HepG2 (cell line): Measurements from ENCODE around the gene ATE1. TPM values are rescaled to one million over a fixed set of nuclear protein-coding genes. Genes with fewer than 3 reads are reported as not detected.

ENCODE experiments used
- ATAC-seq: fragments of 200-7000 bp; cut with Tn5 transposase; 3 replicates; pipeline ENCODE4 v1.9.1; 2020; ENCODE audit warnings: mild to moderate bottlenecking, moderate library complexity
- BruUV-seq: library from RNA; stranded (reverse); fragments of 400-500 nt; replicated peaks from 2 replicates; lab custom pipeline; 2021; lab: Mats Ljungman, UMichigan
- CTCF ChIA-PET: fragments of 300-600 bp; formaldehyde crosslinking; extraction: SDS; loops from one replicate; lab custom pipeline; 2021; ENCODE audit warnings: low total read pairs, inconsistent platforms, low intra/inter-chr PET ratio; lab: Yijun Ruan, JAX
- POLR2A ChIA-PET: fragments of 350-600 bp; sonication (Branson Sonifier 250); formaldehyde crosslinking; loops from one replicate; lab custom pipeline; 2020; ENCODE audit warnings: antibody characterized with exemption, inconsistent platforms; lab: Yijun Ruan, JAX
- DNase-seq: peaks from one replicate; pipeline ENCODE4 v3.0.0-alpha.2; 2015; ENCODE audit warnings: low spot score
- FAIRE-seq: peaks from 3 replicates; lab custom pipeline; 2011; peaks lifted over from hg19 to GRCh38; lab: Jason Lieb, UNC
- H2AFZ ChIP-seq: one replicate; pipeline ENCODE4 v1.6.1; 2011; ENCODE audit warnings: low read length, inconsistent platforms
- H3K27ac ChIP-seq: fragments of 300-600 bp; 3 replicates; pipeline ENCODE4 v1.8.0; 2011; ENCODE audit warnings: mixed run types, mild to moderate bottlenecking, mixed read lengths, low read length, inconsistent platforms; ENCODE audit not compliant: insufficient read depth; ENCODE audit errors: extremely low read length
- H3K27me3 ChIP-seq, 2 experiments: fragments of 200-600 bp in 1 of 2; 2 replicates in 1 of 2; 3 replicates in 1 of 2; pipeline versions ENCODE4 v1.6.0 to v1.8.0; 2011; ENCODE audit warnings: low read length in 2 of 2, mild to moderate bottlenecking in 2 of 2, moderate library complexity in 2 of 2, inconsistent platforms in 1 of 2; ENCODE audit not compliant: insufficient read depth in 2 of 2, control insufficient read depth in 1 of 2
- H3K36me3 ChIP-seq, 2 experiments: fragments of 200-600 bp in 1 of 2; replicated peaks in 1 of 2; 2 replicates in 1 of 2; 3 replicates in 1 of 2; pipeline versions ENCODE4 v1.5.1 to v1.8.0; 2011; ENCODE audit warnings: low read length in 2 of 2, inconsistent platforms in 1 of 2; ENCODE audit not compliant: insufficient read depth in 2 of 2, control insufficient read depth in 1 of 2
- H3K4me1 ChIP-seq: 2 replicates; pipeline ENCODE4 v1.5.1; 2012; ENCODE audit warnings: low read length, inconsistent platforms; ENCODE audit not compliant: insufficient read depth
- H3K4me2 ChIP-seq: 2 replicates; pipeline ENCODE4 v1.6.0; 2011; ENCODE audit warnings: low read depth, low read length, inconsistent platforms
- H3K4me3 ChIP-seq, 3 experiments: fragments of 200-600 bp in 1 of 3; sonication (generic), shearing (Covaris generic) in 1 of 3; replicated peaks in 1 of 3; 2 replicates each; pipeline ENCODE4 v1.5.1; 2011 to 2016; ENCODE audit warnings: low read length in 3 of 3, inconsistent platforms in 2 of 3, low read depth in 2 of 3, mild to moderate bottlenecking in 2 of 3, control low read depth in 1 of 3, mixed read lengths in 1 of 3; ENCODE audit not compliant: insufficient read depth in 1 of 3
- H3K79me2 ChIP-seq: one replicate; pipeline ENCODE4 v1.6.1; 2011; ENCODE audit warnings: low read length, inconsistent platforms; ENCODE audit not compliant: insufficient read depth
- H3K9ac ChIP-seq: 2 replicates; pipeline ENCODE4 v1.6.0; 2011; ENCODE audit warnings: mild to moderate bottlenecking, low read depth, low read length, inconsistent platforms; ENCODE audit not compliant: insufficient read depth
- H3K9me3 ChIP-seq: 2 replicates; pipeline ENCODE4 v1.5.1; 2012; ENCODE audit warnings: mild to moderate bottlenecking, low read length
- H4K20me1 ChIP-seq: 2 replicates; pipeline ENCODE4 v1.6.0; 2011; ENCODE audit warnings: inconsistent platforms, mild to moderate bottlenecking, low read length, moderate library complexity; ENCODE audit not compliant: insufficient read depth
- CBX2 ChIP-seq, 2 experiments: fragments of 200-600 bp in 1 of 2; sonication (generic); formaldehyde crosslinking in 1 of 2; IDR thresholded peaks; 2 replicates each; pipeline versions ENCODE4 v1.7.0 to v1.8.1; 2018 to 2022; ENCODE audit warnings: low read depth in 2 of 2, low read length in 1 of 2, mild to moderate bottlenecking in 1 of 2, missing genetic modification reagents in 1 of 2
- LBX2 ChIP-seq: sonication (generic); formaldehyde crosslinking; IDR thresholded peaks from 2 replicates; pipeline ENCODE4 v1.5.0; 2020; ENCODE audit warnings: missing genetic modification reagents, mild to moderate bottlenecking, borderline replicate concordance
- ZFP1 ChIP-seq: IDR thresholded peaks from 2 replicates; pipeline ENCODE4 v1.6.1; 2016
- ZNF407 ChIP-seq: sonication (generic); formaldehyde crosslinking; IDR thresholded peaks from one replicate; pipeline ENCODE4 v1.5.1; 2020; ENCODE audit warnings: mild to moderate bottlenecking, missing genetic modification reagents; ENCODE audit errors: not compliant biosample characterization
- WGBS: methylation state at CpG from one replicate; pipeline ENCODE4 v1.1.6; 2017; ENCODE audit warnings: low lambda C conversion rate; 5-methylcytosine and 5-hydroxymethylcytosine counted together
- in situ Hi-C: cut with HindIII; loops from 2 replicates; pipeline ENCODE4 v1.10.0; 2017; ENCODE audit warnings: low pct_unique_long_range_greater_than_20kb; ENCODE audit not compliant: extremely low pct_ligation_motif_present
- intact Hi-C: fragments of 100-400 bp; cut with micrococcal nuclease; formaldehyde crosslinking; loops from one replicate; pipeline ENCODE4 v1.10.0; 2022; ENCODE audit not compliant: unreplicated experiment
- polyA plus RNA-seq, 8 experiments: library from polyadenylated mRNA; depleted of rRNA in 3 of 8; stranded (reverse) in 7 of 8; unstranded in 1 of 8; fragments of >200 nt; fragmentation: Illumina TruSeq in 4 of 8; extraction: Trizol in 4 of 8; gene quantifications; 2 replicates each; pipeline versions ENCODE4 v1.2.1 to v1.2.3, GENCODE V29; 2011 to 2016; ENCODE audit warnings: low read depth in 4 of 8, missing spikeins in 1 of 8, mixed read lengths in 1 of 8; ENCODE audit not compliant: insufficient read depth in 1 of 8
- total RNA-seq, 5 experiments: library from RNA; depleted of rRNA; stranded (reverse); fragments of >200 nt; fragmentation: Illumina TruSeq; extraction: Trizol; gene quantifications; 2 replicates each; pipeline ENCODE4 v1.2.3, GENCODE V29; 2016; ENCODE audit warnings: low read depth in 1 of 5

ATE1 gene
- total and polyA plus RNA-seq, 2 of the 13 experiments (the other 11 are each of a cell fraction or from before 2014, with no cell fraction given) = 17.5 to 42.2 TPM

- Histone ChIP-seq H2AFZ (no peak overlapping the region), H3K27ac (no peak overlapping the region), H3K79me2 (no peaks in the 10 kb centered on the region), H4K20me1 (no peaks in the 10 kb centered on the region), H3K9ac (no peak overlapping the region), H3K4me1 (peaks cover 39% of the 10 kb centered on the region), H3K36me3 (no peaks in the 10 kb centered on the region), H3K9me3 (no peaks in the 10 kb centered on the region), H3K4me3 (no peak overlapping the region), H3K27me3 (no peaks in the 10 kb centered on the region), H3K4me2 (no peak overlapping the region)
- intact Hi-C loops (no loop called here), in situ Hi-C loops (no loop called here)
- BruUV-seq = no TSS peak
- ATAC-seq = no peak
- WGBS = 84% methylated on average over 10 of the region's 10 CpGs
- TF ChIP-seq ZFP1 (CRISPR knock-in tag) (no peak), CBX2 (IDR thresholded peaks at IDR 0.05; ENCODE audit: low read depth, low read length) (no peak), CBX2 (CRISPR knock-in tag; IDR thresholded peaks at IDR 0.05; ENCODE audit: low read depth) (no peak), LBX2 (no peak), ZNF407 (CRISPR knock-in tag) (no peak)
- POLR2A ChIA-PET = no interaction called here
- CTCF ChIA-PET = no interaction called here
- FAIRE-seq = no peak
- no peak for DNase-seq
These were observed 235.2 kb downstream of the ATE1 start for GRCh38 chr10:121692626-121693025.
